Hematopoietic multipotent progenitor cell treated with erythropoietin and hydrocortisone succinate and interleukin-3 and kit ligand, for 15 days (in vitro differentiated cells): ENCODE measurements around the gene LTA4H.
A peak's percentile ranks its signal among the peaks of the same experiment; 100 is the strongest.

ENCODE experiments used
- DNase-seq: peaks from one replicate; pipeline ENCODE4 v3.0.0-alpha.2; 2015; ENCODE audit warnings: low spot score

LTA4H gene

DNA sequence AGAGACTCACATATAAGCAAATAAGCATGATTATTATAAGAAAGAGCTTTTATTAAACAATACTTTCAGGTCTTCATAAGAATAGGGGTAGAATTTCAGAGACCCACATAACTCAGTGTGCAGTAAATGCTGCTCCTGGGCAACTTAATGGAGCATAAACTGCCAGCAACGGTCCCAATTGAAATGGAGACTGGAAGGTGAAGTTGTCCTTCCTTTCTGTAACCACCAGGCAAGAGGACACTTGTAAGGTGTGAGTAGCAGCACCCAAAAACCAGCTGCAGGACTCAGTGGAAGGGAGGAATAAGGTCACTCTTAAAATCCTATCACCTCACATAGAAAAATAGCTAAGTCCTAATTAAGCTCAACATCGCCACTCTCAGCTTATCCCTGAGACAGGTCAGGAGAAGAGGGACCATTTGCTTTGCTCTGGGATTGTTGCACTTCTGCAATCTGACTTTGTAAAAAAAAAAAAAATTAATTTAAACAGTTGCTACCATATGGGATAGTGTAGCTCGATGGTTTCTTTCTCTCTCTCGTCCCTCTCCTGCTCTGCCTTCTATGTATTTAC lies 22.7 kb upstream of the LTA4H start:
- no peak for DNase-seq

DNA sequence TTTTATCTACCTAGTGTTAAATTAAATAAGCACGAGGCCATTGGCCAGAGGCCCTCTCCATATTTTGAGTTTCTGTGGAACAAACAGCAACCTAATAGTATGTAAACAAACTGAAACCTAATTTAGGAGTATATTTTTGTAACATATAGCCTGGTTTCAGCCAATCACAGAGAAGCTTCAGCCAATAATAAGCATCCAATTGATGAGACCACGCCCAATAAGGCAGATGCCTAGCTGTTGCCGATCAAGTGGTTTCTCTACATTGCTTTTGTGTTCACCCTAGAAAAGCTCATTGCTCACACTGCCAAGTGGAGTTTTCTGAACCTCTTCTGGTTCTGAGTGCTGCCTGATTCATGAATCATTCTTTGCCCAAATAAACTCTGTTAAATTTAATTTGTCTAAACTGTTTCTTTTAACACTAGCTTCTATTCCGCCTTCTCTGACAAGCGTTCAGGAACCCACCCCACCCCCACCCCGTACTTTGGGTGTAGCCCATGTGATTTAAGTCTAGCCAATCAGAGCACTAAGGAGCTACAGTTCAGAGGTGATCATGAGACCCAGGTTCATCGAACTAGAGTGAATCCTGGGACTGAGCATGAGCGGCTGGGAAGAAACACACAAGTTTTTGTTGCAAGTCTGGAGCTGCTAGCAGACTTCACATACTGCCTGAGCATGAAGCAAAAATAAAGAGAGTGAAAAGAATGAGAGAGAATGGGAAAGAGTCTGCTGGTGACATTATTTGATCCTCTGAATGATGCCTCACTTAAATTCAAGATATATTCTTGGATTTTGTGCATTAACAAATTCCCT lies 21.5 kb upstream of the LTA4H start:
- no peak for DNase-seq

DNA sequence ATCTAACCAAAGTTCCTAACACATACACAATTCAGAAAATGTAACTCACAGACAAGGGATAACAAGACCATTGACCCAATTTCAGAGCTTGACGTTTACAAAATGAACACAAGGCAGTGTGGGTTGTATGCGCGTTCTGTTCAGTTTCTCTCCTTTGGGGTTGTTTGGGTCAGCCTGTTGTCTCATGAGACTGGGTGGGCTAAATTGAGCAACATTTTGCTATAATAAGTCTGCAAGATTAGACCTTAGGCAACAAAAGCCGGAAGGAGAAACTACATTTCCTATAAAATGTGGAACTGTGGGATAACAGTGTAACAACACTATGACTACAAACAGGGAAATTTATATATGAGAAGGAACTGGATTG lies 18.8 kb upstream of the LTA4H start:
- no peak for DNase-seq

DNA sequence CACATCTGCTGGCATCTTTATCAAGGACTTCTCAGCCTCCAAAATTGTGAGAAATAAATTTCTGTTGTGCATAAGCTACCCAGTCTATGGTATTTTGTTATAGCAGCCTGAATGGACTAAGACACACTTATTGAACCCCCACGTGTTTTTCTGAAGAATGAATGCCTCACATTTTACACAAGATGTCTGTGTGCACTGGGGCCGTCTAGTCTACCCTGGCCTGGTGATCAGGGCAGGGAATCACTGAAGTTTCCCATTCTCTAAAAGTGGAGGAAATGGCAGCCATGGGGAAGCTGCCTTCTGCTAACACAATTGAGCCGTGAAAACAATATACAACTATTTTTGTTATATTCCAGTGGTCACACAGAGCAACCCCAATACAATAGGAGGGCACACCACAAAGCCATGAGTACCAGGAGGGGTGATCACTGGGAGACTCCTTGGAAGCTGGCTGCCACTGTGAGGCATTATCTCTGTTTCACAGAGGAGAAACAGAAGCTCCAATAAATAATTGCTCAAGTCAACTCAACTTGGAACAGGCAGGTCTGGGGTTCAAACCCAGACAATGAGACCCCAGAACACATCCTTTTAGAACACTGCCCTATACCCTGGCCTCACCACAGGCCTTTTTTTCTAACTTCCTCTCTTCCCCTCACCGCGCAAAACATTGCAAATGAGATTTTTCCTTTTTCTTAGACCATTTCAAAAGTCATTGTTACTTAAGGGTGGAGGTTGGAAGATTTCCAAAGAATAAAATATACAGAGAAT lies 18.3 kb upstream of the LTA4H start:
- DNase-seq, result no peak

DNA sequence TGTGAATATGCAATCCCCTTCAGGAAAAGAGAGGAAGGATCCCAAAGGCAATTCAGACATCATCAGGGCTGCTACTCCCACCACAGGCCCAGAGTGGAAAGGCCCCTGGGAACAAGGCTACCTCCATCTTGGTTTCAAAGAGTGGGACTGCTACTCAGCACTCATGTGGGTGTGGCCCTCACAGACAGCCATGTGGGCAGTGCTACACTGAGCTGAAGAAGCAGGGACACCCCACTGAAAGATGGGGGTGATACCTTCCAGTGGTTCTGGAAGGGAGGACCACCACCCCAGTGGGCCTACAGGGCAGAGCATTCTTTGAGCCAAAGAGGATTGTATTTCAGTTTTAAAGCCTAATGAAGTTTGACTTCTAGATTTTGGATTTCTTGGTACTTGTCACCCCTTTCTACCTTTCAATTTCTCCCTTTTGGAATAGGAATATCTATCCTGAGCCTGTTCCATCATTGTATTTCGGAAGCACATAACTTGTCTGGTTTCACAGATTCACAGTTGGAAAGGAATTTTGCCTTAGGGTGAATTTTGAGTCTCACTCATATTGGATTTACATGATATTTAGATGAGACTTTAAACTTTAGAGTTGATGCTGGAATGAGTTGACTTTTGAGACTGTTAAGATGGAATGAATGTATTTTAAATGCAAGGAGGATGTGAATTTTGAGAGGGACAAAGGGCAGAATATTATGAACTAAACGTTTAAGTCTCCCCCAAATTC lies 16.5 kb upstream of the LTA4H start:
- no peak for DNase-seq

DNA sequence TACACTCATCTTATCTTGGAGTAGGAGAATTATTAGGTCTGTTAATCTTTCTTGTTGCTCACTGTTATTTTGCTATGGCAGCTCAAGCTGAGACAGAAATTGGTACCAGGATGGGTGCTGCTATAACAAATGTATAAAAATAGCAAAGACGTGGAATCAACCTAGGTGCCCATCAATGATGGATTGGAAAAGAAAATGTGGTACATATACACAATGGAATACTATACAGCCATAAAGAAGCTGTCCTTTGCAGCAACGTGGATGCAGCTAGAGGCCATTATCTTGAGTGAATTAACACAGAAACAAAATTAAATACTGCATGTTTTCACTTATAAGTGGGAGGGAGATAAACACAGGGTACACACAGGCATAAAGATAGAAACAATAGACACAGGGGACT lies 14.8 kb upstream of the LTA4H start:
- DNase-seq, result no peak

DNA sequence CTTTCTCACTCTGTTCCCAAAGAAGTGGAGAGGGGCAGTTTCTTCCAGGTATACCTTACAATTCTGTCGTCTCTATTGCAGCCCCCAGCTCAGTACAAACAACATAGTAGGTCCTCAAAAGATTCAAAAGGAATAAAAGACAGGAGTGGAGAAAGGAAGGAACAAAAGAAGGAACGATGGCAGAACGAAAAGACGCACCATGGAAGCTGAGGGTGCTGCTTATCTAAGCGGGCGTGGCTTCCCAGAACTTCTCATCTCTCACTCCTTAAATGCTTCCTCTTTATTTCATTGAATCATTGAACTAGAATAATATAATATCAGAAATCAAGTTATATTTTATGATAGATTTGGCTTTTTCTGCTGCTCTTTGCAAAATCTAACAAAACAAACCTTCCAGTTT lies 13.7 kb upstream of the LTA4H start:
- DNase-seq, result peak; percentile 17

DNA sequence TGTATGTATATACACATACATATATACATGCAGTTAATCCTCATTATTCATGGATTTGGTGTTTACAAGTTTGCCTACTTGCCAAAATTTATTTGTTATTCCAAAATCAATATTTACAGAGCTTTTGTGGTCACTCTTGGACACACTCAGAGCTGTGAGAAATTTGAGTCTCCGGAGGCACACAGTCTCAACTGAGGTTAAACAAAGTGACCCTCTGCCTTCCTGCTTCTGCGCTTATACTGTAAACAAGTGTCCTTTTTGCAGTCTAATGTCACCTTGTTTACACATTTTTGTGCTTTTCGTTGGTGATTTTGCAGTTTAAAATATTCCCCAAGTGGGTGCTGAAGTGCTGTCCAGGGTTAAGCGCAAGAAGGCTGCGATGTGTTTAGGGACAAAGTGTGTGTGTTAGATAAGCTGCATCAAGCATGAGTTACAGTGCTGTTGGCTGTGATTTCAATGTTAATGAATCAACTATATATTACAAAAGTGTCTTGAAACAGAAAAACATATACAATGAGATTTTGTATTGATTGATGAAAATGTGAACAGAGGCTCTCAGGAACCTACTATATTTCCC lies 13.1 kb upstream of the LTA4H start:
- DNase-seq, result peak; percentile 33

DNA sequence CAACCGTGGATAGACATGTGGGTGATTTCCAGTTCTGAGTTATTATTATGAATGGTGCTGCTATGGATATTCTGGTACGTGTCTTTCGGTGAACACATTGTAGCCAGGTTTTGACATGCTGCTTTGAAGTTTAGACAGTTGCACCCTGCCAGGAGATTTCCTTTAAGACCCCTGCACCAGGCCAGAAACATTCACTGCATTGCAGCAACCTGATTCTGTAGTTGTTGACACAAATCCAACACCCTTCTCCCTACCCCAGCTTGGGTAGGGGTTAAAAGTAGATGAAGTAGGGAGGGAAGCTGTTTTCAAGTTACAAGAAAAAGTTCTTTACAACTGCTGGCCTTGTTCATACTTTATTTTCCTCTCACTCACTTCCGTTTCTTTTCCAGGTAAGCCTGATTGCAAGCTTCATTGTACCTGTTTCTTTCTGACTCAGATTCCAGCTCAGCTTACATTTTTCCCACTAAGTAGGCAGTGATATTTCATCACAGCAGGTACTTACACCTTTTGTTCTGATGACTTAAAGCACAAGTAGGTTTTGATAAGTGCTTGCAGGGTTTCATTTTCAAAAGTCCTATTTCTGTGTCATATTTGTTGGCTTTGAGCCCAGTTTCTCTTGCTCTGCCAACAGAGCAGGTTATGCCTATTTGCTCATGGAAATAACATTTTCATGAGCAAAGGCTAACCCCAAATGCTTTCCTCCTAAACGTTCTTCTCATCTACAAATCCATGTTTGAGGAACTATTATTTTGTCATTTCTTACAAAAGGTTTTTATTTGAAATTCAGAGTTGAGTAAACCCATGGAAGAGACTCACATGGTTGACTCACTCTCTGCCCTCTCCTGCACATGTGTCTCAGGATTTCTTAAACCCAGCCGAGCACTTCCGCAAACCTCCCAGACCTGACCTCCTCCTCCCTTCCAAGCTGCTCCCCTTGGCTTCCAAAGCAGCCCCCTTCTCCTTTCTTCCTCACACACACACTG lies 12.1 kb upstream of the LTA4H start:
- peak; percentile 71 for DNase-seq

DNA sequence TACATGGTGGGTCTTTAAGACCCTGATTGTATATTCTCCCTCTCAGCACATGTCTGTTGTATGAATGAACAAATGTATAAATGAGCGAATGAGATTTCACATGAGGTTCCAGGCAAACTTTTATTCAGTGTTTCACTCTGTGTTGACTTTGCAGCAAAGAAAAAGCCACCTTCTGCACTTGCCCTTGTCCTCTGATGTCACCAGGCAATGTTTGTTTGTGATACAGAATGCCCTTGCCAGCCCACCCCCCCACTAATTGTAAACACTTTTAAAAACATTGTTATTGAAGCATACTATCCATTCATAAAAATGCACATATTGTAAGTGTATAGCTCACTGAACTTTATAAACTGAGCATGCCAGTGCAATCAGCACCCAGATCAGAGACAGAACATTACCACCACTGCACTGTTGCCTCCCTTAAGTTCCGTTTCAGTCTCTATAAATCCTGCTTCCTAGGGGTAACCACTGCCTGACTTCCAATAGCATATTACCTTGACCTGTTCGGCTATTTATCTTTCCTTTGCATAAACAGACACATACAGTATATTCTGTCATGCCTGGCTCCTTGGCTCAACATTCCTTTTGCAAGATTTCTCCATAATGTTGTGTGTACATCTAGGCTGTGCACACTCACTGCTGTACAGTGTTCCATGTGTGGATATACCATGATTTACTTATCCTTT lies 11.3 kb upstream of the LTA4H start:
- DNase-seq, result no peak

DNA sequence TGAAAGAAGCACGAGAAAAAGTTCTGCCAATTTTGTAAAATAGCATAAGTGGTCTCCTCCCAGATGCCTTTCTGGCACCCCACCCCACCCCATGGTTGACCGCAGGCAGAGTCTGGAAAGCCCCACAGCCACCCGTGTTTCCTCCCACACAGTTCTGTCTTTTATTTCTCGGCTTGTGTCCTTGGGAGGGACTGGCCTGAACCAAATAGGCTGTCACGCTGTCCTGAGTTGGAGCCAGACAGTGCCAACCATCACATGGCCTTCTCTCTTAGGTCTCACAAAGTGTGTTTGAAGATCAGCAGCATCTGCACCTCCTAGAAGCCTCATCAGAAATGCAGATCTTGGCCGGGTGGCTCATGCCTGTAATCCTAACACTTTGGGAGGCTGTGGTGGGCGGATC lies 10.2 kb upstream of the LTA4H start:
- DNase-seq, result no peak

DNA sequence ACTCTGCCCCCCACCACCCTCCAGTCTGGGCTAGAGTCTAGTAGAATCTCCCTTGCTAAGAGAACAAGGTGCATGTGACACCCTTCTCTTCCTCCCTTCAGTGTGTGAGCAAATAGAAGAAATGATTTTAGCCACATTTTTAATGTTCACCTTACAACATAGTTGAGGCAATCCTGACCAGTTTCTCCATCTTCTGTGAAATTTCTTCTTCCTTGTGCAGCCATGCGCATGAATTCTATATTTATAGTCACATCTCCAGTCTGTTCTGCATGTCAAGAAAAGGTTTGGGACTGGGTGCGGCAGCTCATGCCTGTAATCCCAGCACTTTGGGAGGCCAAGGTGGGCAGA lies 9.5 kb upstream of the LTA4H start:
- DNase-seq, result no peak

DNA sequence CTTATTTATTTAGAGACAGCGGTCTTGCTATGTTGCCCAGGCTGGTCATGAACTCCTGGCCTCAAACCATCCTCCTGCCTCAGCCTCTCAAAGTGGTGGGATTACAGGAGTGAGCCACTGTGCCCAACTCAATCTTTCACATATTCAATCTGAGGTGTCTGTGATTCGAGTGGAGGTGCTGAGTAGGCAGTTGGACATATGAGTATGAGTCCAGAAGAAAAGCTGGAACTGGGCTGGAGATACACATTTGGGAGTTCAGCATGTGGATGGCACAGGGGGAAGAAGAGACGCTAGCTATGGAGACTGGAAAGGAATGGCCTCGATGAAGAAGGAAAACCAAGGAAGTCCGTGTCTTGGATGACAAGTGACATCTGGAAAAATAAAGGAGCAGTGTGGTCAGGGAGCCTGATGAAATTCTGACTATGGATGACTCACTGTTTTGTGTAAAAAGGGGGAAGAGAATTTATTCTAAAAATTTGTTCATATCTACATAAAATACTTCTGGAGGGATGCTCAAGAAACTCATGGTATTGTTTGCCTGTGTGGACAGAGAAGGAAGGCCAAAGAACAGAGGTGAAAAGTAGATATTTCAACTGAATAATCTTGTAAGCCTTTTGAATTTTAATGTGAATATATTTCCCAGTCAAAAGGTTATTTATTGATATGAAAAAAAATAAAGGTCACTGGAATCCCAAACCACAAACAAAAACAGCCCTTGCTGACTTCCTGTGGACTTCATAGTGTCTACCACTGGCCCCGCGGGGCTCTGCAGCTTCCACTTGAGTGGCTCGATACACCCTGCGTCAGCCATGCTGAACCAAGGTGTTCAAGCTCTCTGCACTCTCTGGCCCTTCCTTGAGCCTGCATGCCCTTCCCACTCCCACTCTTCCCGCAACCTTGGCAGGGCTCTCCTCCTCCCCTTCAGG lies 8.9 kb upstream of the LTA4H start:
- no peak for DNase-seq

DNA sequence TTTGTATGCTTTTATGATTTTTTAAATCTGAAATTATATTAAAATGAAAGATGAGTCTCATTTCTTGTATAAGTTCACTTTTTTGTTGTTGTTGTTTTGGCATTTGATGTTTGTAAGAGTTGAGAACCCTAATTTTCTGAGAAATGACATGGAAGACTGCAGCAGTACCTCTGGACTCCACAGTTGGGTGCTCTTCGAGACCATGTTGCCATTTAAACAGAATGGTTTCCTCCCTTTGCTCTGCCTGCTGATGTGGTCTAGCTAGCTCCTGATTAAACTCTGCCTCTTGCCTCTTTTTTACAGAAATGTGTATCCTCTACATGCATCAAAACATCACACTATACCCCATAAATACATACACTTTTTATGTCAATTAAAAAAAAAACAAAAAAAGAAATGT lies 5.8 kb upstream of the LTA4H start:
- no peak for DNase-seq

DNA sequence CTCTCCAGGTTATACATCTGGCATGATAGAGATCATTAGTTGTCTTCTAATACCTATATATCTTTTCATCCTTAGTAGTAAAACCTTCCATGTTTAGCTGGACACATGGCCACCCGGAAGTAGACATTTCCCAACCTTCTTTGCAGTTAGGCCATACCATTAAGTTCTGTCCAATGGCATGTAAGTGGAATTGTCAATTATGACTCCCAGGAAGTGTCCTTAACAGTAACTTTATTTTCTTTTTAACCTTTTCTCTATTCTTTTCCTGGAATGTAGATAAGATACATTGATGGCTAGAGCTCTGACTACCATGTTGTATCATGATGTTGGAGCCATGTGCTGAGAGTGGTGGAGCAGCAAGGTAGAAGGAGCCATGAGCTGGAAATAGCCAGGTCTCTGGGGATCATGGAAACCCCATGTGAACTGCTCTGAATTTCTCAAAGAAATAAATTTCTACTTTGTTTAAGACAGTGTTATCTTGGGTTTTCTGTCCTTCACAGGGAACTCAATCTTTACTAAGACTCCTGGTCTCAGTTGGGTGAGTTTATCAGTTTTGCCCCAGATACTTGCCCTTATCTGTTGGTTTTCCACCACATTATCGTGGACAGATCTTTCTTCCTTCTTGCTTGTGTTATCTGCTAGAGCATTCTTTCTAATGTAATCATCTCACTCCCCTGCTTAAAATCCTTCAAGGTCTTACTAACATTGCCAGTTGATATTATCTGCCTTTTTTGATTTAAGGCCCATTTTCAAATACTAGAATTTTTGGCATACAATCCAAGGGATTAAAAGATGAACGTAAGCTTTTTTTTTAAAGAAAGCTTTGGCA lies 5.1 kb upstream of the LTA4H start:
- DNase-seq, result no peak

DNA sequence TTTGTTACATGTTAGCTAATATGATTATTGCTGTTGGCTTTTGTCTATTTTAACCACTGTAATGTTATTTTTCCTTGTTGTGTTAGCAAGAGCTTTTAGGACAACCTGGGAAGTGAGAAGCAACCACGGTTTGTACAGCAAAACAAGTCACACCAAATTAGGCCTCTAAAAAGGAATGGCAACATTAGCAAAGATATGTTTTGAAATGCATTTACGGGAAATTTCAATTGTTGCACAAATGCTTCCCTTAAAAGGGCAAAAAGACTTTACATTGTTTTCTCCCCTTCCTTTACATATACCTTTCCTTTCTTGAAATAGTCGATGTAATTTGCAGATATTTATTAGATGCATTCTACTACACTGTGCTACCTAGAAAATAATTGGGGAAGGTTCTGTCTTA lies 4.1 kb upstream of the LTA4H start:
- no peak for DNase-seq

DNA sequence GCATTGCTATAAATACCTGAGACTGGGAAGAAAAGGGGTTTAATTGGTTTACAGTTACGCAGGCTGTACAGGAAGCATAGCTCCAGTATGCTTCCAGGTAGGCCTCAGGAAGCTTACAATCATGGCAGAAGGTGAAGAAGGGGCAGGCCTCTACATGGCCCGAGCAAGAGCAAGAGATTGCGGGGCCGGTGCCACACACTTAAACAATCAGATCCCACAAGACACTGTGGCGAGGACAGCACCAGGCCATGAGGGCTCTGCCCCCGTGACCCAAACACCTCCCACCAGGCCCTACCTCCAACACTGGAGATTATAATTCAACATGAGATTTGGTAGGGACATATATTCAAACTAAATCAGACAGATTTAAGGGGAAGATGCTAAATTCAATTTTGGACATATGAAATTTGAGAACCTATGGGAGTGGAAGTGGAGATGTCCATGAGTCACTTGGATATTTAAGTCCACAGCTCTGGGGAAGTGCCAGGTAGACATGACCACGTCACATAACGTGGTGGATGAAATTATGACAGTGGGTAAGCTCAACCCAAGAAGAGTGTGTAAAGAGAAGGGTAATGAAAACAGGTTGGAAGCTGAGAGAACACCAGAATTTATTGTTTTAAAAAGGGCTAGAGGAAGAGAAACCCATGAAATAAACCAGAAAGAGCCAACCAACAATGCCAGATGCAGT lies 1.5 kb upstream of the LTA4H start:
- no peak for DNase-seq
